ENCODE measurements around the gene GCC1.

DNA sequence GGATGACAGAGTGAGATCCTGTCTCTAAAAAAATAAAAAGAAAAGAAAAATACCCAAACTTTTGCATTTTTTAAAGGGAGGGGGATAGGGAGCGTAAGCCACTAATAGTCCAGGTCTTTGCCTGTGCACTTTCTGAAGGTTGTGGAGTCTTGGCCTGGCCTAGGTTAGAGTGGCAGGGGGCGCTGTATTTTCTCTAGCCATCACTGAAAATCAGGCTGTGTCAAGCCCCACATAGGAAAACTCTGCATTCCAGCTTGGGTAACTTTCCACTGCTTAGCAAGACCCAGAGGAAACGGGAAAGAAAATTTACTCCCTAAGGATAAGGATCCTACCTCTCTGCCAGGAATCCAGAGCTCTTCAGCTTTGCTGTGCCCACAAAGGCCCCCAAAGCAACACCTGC, 43.0 kb upstream of the GCC1 start:
- TF ChIP-seq YY1 (IDR thresholded peaks at IDR 0.05; ENCODE audit: insufficient read depth, insufficient read length) = no peak
- TF ChIP-seq SUZ12 (IDR thresholded peaks at IDR 0.05; ENCODE audit: extremely low read depth, insufficient read depth, insufficient read length) = no peak
- no peak for TF ChIP-seq ZNF274 (IDR thresholded peaks at IDR 0.05; ENCODE audit: low read depth, low read length)

Measured in NT2/D1 (cell line).